ENCODE measurements around the gene PRPF19.

Gene PRPF19

GRCh38 chr11:60939855-60940254 lies 33.5 kb upstream of the PRPF19 start:
- no peak for DNase-seq (ENCODE audit: low read depth, low spot score)
- no peak overlapping the region for H3K4me3 ChIP-seq (ENCODE audit: low read length)

DNA sequence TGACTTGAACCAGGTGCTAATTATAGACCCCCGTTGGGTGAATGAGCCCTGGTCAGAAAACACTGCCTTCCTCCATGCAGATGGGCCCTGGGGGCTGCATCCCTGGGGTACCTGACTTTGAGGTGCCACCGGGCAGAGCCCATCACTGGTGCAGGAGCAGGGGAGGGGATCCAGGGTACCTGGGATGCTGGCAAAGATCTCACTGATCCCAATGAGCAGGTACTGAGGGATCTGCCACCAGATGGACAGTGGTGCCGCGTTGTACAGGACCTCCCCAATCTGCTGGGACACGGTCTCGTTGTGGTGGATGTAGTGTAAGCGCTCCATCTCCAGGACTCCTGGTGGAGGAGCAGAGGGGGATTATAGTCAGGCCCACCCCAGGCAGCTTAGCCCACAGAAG lies 32.9 kb upstream of the PRPF19 start:
- H3K4me3 ChIP-seq (ENCODE audit: low read length) = no peak overlapping the region
- DNase-seq (ENCODE audit: low read depth, low spot score) = no peak

DNA sequence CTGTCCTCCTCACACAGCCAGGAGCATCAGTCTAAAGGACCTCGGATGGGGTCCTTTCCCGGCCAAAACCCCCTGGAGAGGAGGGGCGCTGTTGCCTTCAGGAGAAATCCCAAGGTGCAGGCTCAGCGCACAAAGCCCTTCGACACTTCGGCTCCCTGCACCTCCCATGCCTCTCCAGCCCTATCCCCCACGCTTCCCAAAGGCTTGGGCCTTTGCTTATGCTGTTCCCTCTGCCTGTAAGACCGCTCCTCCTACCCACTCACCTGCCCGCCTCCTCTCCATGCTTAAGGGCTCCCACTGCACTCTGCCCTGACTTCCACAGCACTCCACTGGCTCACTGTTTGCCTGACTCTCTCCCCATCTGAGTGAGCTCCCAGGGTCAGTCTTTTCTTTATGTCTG lies 32.1 kb upstream of the PRPF19 start:
- H3K4me3 ChIP-seq (ENCODE audit: low read length) = no peak overlapping the region
- no peak for DNase-seq (ENCODE audit: low read depth, low spot score)

DNA sequence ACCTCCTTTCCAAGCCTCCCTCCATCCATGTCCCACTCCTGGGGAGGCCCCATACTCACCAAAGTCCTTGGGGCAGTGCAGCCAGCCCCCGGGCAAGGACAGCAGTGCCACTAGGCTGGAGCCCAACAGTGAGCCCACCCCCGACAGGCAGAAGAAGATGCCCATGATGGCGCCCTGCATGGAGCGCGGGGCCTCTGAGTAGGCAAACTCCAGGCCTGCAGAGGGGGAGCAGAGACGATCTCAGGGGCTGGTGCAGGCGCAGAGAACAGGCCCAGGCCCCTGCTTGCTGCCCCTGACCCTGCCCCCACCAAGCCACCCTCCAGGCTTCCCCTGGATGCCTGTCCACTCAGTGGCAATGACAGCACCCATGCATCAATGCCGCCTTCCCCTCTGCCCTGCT lies 31.4 kb upstream of the PRPF19 start:
- no peak for DNase-seq (ENCODE audit: low read depth, low spot score)
- H3K4me3 ChIP-seq (ENCODE audit: low read length) = no peak overlapping the region

GRCh38 chr11:60937144-60937527 lies 30.8 kb upstream of the PRPF19 start:
- no peak for DNase-seq (ENCODE audit: low read depth, low spot score)
- no peak overlapping the region for H3K4me3 ChIP-seq (ENCODE audit: low read length)

GRCh38 chr11:60936467-60937143 lies 30.2 kb upstream of the PRPF19 start:
- no peak for DNase-seq (ENCODE audit: low read depth, low spot score)
- H3K4me3 ChIP-seq (ENCODE audit: low read length) = no peak overlapping the region

- DNase-seq (ENCODE audit: low read depth, low spot score) = no peak
- no peak overlapping the region for H3K4me3 ChIP-seq (ENCODE audit: low read length)
Measured at GRCh38 chr11:60935676-60936442, 29.5 kb upstream of the PRPF19 start.

- no peak for DNase-seq (ENCODE audit: low read depth, low spot score)
- no peak overlapping the region for H3K4me3 ChIP-seq (ENCODE audit: low read length)
Measured at GRCh38 chr11:60934790-60935605, 28.6 kb upstream of the PRPF19 start.

DNA sequence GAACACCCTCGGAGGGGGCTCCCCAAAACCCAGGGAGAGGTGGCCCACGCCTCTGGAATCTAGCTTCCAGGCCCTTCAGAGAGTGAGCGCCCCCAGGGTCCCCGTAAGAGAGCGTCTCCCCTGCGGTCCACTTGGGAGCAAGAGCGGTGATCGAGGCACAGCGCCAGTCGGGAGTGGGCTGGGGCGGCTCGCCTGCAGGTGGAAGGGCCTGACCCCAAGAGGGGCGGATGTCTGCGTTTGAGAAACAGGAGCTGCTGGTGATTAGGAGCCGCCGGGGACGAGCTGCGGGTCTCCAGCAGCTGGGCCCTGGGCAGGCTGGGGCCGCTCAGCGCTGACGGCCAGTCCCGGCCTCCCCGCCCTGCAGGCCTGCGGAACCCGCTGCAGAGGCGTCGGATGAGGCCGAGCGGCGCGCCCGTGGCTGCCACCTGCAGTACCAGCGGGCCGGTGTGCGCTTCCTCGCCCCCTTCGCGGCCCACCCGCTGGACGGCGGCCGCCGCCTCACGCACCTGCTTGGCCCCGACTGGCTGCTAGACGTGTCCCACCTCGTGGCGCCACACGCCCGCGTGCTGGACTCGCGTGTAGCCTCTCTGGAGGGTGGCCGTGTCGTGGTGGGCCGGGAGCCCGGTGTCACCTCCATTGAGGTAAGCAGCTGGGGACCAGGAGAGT lies 27.9 kb upstream of the PRPF19 start:
- DNase-seq (ENCODE audit: low read depth, low spot score) = no peak
- H3K4me3 ChIP-seq (ENCODE audit: low read length) = no peak overlapping the region

DNA sequence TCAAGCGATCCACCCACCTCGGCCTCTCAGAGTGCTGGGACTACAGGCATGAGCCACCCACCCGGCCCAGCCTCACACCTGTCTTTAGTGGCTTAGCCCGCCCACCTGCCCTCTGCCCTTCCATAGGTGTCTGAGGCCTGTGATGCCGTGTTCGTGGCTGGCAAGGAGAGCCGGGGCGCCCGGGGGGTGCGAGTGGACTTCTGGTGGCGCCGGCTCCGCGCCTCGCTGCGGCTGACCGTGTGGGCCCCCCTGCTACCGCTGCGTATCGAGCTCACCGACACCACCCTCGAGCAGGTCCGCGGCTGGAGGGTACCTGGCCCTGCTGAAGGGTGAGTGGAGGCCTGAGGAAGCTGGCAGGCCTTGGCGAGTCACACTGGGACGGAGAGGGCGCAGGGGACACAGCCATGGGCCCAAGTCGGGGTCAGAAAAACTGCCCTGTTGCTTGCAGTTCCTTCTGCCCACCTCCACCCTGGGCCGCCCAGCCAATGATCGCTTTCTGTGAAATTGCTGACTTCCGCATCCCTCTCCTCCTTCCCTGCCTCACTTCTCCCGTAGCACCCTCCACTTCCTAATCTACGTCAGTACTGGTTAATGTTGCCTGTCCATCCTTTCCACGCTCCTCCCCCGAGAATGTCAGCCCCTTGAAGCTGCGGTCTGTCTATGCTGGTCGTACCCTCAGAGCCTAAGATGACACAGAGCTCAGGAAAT lies 27.2 kb upstream of the PRPF19 start:
- no peak for DNase-seq (ENCODE audit: low read depth, low spot score)
- H3K4me3 ChIP-seq (ENCODE audit: low read length) = no peak overlapping the region

- DNase-seq (ENCODE audit: low read depth, low spot score) = no peak
- no peak overlapping the region for H3K4me3 ChIP-seq (ENCODE audit: low read length)
Measured at GRCh38 chr11:60932605-60933356, 26.4 kb upstream of the PRPF19 start.

DNA sequence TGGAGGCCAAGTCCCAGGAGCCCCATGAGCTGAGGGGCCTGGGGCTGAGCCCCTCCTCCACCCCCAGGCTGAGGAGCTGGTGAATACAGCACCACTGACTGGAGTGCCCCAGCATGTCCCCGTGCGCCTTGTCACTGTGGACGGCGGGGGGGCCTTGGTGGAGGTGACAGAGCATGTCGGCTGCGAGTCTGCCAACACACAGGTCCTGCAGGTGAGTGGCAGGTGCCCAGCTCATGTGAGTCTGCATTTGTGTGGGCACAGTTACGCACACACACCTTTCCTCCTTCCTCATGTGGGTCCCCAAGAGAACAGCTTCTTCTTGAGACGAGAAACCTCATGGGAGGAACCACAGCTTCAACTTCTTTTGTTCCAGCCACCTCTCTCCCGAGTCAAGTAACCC lies 25.5 kb upstream of the PRPF19 start:
- DNase-seq (ENCODE audit: low read depth, low spot score) = no peak
- H3K4me3 ChIP-seq (ENCODE audit: low read length) = no peak overlapping the region

DNA sequence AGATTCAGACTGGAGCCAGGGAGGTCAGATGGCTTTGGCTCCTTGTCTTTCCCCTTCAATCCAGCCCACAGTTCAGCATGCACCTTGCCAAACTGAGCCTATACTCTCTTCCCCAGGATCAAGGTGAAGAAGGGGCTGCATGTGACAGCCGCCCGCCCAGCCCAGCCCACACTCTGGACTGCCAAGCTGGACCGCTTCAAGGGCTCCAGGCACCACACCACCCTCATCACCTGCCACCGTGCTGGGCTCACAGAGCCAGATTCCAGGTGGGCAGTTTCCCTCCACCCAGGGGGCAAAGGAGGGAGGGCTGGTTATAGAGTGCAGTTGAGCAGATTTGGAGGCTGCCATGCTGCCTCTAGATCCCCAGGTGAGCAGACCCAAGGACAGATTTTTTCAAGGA lies 24.0 kb upstream of the PRPF19 start:
- DNase-seq (ENCODE audit: low read depth, low spot score) = no peak
- no peak overlapping the region for H3K4me3 ChIP-seq (ENCODE audit: low read length)

DNA sequence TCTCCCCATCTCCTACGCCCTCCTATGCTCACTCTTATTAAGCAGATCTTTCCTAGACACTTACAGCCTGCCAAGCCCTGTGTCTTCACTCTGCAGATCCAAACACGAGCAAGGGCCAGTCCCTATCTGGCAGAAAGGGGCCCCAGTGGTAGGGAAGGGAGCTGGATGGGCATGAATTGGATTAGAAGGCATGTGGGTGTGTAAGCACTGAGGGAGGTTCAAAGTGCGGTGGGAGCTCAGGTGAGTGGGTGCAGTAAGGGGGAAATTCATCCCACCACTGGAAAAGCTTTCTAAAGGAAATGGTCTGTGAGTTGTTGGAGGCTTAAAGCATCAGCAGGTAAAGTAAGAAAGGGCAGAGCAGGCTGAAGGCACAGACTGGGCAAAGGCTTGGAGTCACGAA lies 23.4 kb upstream of the PRPF19 start:
- DNase-seq (ENCODE audit: low read depth, low spot score) = no peak

DNA sequence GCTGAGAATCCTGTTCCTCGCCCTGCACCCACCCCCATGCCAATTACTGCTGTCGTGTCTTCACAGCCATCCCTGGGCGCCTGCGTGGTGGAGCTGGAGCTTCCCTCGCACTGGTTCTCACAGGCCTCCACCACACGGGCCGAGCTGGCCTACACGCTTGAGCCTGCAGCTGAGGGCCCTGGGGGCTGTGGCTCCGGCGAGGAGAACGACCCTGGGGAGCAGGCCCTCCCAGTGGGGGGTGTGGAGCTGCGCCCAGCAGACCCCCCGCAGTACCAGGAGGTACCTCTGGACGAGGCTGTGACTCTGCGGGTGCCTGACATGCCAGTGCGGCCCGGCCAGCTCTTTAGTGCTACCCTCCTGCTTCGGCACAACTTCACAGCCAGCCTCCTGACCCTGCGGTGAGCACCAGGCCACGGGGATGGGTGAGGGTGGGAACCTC lies 22.2 kb upstream of the PRPF19 start:
- DNase-seq (ENCODE audit: low read depth, low spot score) = no peak

More for the DNA sequence above, 23.4 kb upstream of the PRPF19 start:
- no peak overlapping the region for H3K4me3 ChIP-seq (ENCODE audit: low read length)

GRCh38 chr11:60927600-60927999 lies 21.2 kb upstream of the PRPF19 start:
- no peak for DNase-seq (ENCODE audit: low read depth, low spot score)

More for the DNA sequence above, 22.2 kb upstream of the PRPF19 start:
- no peak overlapping the region for H3K4me3 ChIP-seq (ENCODE audit: low read length)

GRCh38 chr11:60927061-60927592 lies 20.7 kb upstream of the PRPF19 start:
- no peak for DNase-seq (ENCODE audit: low read depth, low spot score)
- H3K4me3 ChIP-seq (ENCODE audit: low read length) = no peak overlapping the region

More at GRCh38 chr11:60927600-60927999, 21.2 kb upstream of the PRPF19 start:
- H3K4me3 ChIP-seq (ENCODE audit: low read length) = no peak overlapping the region

DNA sequence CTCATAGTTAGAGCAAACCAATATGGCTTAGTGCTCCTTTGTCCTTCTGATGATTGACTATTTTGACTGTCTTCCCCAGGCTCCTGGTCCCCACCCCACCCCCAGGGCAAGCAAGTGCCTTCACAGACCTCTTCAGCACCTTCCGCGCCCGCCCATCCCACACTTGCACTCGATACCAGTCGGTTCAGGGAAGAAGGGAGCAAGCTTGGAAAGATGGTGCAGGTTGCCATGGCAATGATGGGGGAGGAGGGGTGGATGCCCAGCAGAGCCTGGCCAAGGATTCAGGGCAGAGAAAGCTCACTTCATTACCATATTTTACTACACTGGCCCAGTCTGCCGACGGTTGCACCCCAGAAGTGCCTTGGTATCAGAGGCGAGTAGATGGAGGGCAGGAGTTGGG lies 20.1 kb upstream of the PRPF19 start:
- no peak overlapping the region for H3K4me3 ChIP-seq (ENCODE audit: low read length)
- no peak for DNase-seq (ENCODE audit: low read depth, low spot score)

All from Jurkat, Clone E6-1 (cell line).